Kidney (tissue), 14 donors: Measurements from ENCODE around the gene WDR45B. TPM values are rescaled to one million over a fixed set of nuclear protein-coding genes. Genes with fewer than 3 reads are reported as not detected.

ENCODE experiments used
- DNase-seq, 5 donors: peaks; one replicate each; pipeline ENCODE4 v3.0.0-alpha.2; 2013 to 2020
- FAIRE-seq: peaks from 2 replicates; lab custom pipeline; 2012; peaks lifted over from hg19 to GRCh38; lab: Jason Lieb, UNC
- H3K27ac ChIP-seq, 2 donors: one replicate each; pipeline ENCODE4 v1.7.0; 2013; ENCODE audit warnings: low read depth in 2 of 2, low read length in 2 of 2, inconsistent platforms in 1 of 2
- H3K27me3 ChIP-seq: one replicate; pipeline ENCODE4 v1.7.1; 2013; ENCODE audit warnings: low read length, inconsistent platforms; ENCODE audit not compliant: control insufficient read depth, insufficient read depth
- H3K36me3 ChIP-seq, 3 donors: one replicate each; pipeline versions ENCODE4 v1.7.0 to v1.7.1; 2013; ENCODE audit warnings: low read length in 3 of 3, control low read depth in 1 of 3, inconsistent platforms in 1 of 3; ENCODE audit not compliant: insufficient read depth in 3 of 3, control insufficient read depth in 2 of 3
- H3K4me1 ChIP-seq, 3 donors: one replicate each; pipeline versions ENCODE4 v1.7.0 to v1.7.1; 2013; ENCODE audit warnings: low read length in 3 of 3, inconsistent platforms in 1 of 3, low read depth in 1 of 3; ENCODE audit not compliant: control insufficient read depth in 2 of 3, insufficient read depth in 2 of 3
- H3K4me3 ChIP-seq, 3 donors: one replicate each; pipeline versions ENCODE4 v1.7.0 to v1.8.1; 2013; ENCODE audit warnings: low read length in 3 of 3, control low read depth in 1 of 3, inconsistent platforms in 1 of 3
- H3K9ac ChIP-seq, 3 donors: one replicate each; pipeline versions ENCODE4 v1.7.0 to v1.7.1; 2013; ENCODE audit warnings: low read length in 3 of 3, control low read depth in 1 of 3, inconsistent platforms in 1 of 3
- H3K9me3 ChIP-seq, 3 donors: one replicate each; pipeline versions ENCODE4 v1.7.0 to v1.7.1; 2013; ENCODE audit warnings: low read length in 3 of 3, control low read depth in 1 of 3, inconsistent platforms in 1 of 3; ENCODE audit not compliant: control insufficient read depth in 2 of 3, insufficient read depth in 1 of 3
- CTCF ChIP-seq: IDR thresholded peaks from 3 replicates; pipeline ENCODE4 v1.5.1; 2012; ENCODE audit warnings: mild to moderate bottlenecking, moderate library complexity, borderline replicate concordance; ENCODE audit not compliant: insufficient read depth; ENCODE audit errors: extremely low read depth
- intact Hi-C: fragments of 100-400 bp; cut with DNase I; formaldehyde crosslinking; loops from one replicate; pipeline ENCODE4 v1.11.1; 2022
- polyA plus RNA-seq: library from polyadenylated mRNA; stranded (reverse); fragments of 350-450 nt; fragmentation: Illumina TruSeq; extraction: RNeasy Lipid Tissue Mini Kit (QIAGEN cat#74804); gene quantifications from one replicate; pipeline ENCODE4 v1.2.3, GENCODE V29; 2014; ENCODE audit warnings: low read depth, low replicate concordance; ENCODE audit not compliant: insufficient read depth
- total RNA-seq: library from RNA; stranded (reverse); fragmentation: NEBNext Ultra II Directional; extraction: Animal tissue kit (Norgen Biotek cat#: 25700); gene quantifications from one replicate; pipeline ENCODE4 v1.2.1, GENCODE V29; 2021
- donor health status: control.
- donor health status: control.
- donor health status: control.
- donor health status: control.
- donor health status: control.
- donor health status: DM: yes; HTN: yes; CAD: no.
- donor health status: Normal renal cell carcinoma (clear cell type).

WDR45B gene
- total and polyA plus RNA-seq, 2 donors from 2014 or later, result 64.7 to 65.4 TPM

DNA sequence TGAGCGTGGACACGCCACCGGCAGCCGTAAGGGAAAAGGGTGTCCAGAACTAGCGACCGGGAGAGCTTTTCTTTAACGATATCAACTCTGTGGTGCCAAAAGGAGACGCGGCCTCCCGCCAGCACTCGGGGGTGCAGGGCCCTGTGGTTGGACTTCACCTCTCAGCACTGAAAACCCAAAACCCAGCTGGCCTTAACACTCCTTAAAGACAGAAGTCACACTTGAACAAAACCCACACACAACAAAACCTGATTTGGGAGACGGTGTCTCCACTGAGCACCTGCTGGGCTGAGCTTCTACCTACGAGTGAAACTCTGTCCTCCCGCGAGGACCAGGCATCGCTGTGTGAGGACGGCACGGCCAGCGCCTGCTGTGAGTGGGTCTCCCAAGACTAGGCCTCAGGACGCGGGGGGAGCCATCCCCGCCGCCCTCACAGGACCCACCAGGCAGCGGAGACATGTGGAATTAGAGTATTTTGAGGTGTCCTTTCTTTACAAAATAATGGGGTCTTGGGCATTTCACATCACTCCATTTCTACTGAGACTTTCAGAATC lies 46.7 kb downstream of the WDR45B start:
- no peak for TF ChIP-seq CTCF
- peaks cover 2 to 23% (median 20%) of the 10 kb centered on the region in 3 donors for H3K36me3 ChIP-seq
- no peak overlapping the region for H3K4me3 ChIP-seq
- intact Hi-C loops, result no loop called here
- H3K9me3 ChIP-seq, result no peaks in the 10 kb centered on the region
- DNase-seq, result no peak
- H3K27me3 ChIP-seq, result no peaks in the 10 kb centered on the region
- peaks cover 6 to 9% (median 6%) of the 10 kb centered on the region in 3 donors for H3K4me1 ChIP-seq
- no peak overlapping the region for H3K27ac ChIP-seq
- H3K9ac ChIP-seq, result no peak overlapping the region
- FAIRE-seq, result no peak

DNA sequence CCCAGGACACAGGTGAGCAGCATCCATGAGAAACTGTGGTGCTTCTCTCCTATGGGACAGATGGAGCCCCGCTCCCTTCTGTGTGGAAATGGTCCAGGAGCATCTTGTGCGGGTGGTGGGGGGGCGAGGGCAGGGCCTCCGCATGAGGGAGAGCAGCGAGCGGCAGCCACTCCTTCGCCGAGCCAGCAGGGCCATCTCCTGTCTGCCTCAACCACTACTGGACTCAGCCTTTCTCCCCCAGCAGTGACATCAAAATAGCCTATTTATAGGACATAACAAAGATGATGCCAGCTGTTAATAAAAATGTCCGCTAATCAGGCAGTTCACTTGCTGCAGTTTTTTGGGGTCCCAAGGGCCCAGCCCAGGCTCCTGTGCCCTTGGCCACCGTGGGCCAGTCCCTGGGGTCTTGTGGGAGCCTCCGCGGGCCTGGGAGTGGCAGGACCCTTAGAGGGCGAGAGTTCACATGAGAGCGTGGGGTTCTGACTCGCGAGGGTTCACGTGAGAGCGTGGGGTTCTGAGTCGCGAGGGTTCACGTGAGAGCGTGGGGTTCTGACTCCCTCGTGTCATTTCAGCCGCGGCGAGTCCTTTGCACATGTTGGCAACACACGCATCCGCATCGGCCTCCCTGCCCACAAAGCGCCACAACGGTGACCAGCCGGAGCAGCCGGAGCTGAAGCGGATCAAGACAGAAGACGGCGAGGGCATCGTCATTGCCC lies 47.4 kb downstream of the WDR45B start:
- H3K27me3 ChIP-seq, result no peaks in the 10 kb centered on the region
- DNase-seq (no peak), FAIRE-seq (no peak)
- intact Hi-C loops, result no loop called here
- H3K9me3 ChIP-seq, result no peaks in the 10 kb centered on the region
- H3K36me3 ChIP-seq, result peaks cover 2 to 18% (median 18%) of the 10 kb centered on the region in 3 donors
- H3K9ac ChIP-seq, result no peak overlapping the region
- H3K27ac ChIP-seq, result no peak overlapping the region
- no peak for TF ChIP-seq CTCF
- H3K4me3 ChIP-seq, result no peak overlapping the region
- H3K4me1 ChIP-seq, result peaks cover 6 to 9% (median 6%) of the 10 kb centered on the region in 3 donors

DNA sequence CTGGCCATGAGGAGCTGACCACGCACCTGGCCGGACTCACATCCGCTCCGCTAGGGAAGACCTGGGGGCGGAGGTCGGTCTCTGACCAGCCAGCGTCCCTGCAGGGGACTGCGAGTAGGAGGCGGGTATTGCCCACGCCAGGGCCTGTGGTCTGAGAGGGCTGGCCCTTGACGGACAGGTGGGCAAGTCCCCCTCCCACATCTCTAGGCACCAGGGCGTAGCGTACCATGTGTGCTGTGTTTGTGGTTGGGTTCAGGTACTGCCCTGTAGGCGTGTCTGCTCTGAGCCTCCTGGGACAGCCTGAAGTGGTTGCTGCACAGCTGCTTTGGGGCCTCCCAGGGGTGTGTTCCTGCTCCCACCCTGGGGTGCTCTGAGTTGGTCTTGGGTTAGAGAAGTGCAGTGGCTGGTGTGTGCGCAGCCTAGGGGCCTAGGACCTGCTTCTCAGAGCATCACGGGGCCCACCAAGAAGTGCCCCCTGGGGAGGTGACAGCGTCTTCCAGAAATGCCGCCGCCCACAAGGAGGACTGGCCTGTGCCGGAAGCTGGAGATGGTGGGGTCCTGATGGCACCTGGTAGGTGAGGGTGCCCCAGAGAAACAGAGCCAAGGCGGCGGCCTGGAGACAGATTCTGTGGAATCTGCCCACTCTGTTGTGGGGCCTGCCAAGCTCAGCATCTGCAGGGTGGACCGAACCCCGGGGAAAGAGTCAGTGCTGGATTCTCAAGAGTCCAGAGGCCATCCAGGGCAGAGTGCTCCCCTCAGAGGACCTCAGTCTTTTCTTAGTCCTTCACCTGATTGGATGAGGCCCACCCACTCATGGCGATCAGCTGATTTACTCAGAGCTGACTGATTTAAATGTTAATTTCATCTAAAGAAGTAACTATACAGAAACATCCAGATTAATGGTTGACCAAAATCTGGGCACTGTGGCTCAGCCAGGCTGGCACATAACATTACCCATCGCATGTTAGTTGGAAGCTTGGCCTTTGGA lies 48.3 kb downstream of the WDR45B start:
- H3K27me3 ChIP-seq, result no peaks in the 10 kb centered on the region
- DNase-seq, result peak in 1 of 5 donors; percentile 63
- H3K4me3 ChIP-seq, result no peak overlapping the region
- H3K4me1 ChIP-seq, result peaks cover 6 to 9% (median 6%) of the 10 kb centered on the region in 3 donors
- no peak overlapping the region for H3K27ac ChIP-seq
- no peak for TF ChIP-seq CTCF
- FAIRE-seq, result no peak
- intact Hi-C loops, result no loop called here
- H3K9ac ChIP-seq, result no peak overlapping the region
- H3K36me3 ChIP-seq, result peaks cover 2 to 18% (median 14%) of the 10 kb centered on the region in 3 donors
- no peaks in the 10 kb centered on the region for H3K9me3 ChIP-seq
